SKM-1 treated with dmso at 0.1 percent for 144 hours (cell line): ENCODE measurements around the gene ELOA2.
"Not testable (repeated sequence)": the region's sequence is repeated elsewhere in the genome, so short reads cannot be mapped to it uniquely, and the experiment has no call there.

ENCODE experiments used
- DNase-seq: peaks from one replicate; lab custom pipeline; 2025; ENCODE audit not compliant: unreplicated experiment; lab: John Stamatoyannopoulos, UW

ELOA2 gene

DNA sequence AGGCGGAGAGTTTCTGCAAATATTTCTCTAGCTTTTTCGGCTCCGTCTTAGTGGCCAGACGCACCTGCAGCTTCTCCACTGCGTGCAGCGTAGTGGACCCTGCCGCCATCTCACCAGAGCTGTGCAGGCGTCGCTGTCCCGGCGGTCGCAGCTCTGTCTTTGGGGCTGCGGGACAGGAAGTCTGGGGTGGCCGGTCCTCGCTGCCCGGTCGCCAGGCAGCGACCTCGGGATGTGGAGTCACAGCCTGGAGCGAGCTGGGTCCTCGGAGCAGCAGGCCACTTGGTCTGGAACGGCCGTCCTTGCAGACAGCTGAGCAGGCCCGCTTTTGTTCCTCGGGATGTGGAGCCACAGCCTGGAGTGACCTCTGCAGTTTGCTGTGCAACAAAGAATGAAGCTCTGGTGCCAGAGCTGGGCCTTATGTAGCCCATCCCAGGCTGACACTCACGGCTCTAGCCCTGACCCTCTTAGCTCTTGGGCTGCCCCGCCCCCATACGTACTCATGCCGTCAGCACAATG lies at the start of gene ELOA2:
TSS of gene ELOA2 (minus strand) at position 466 of the 516 bp plus-strand sequence. CDS start at position 109, 357 bp downstream.
- DNase-seq = no peak

DNA sequence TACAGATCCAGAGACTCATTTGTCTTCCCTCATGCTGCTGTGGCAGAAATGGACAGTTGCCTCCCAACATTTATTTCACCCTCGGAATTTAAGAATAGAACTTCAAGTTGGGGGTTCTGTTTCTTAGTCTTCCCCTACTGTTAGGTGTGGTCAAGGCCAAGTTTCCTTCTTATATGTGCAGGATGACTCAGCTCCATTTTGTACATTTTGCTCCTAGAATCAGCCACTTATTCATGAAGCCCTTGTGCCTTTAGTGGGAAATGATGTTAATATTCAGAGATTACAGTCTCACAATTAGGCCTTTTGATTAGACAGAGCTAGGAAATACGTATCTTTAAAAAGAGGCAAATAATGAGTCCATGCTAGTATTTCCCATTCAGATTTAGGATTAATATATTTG lies 46.2 kb upstream of the ELOA2 start:
- no peak for DNase-seq

- no peak for DNase-seq
These were observed 45.5 kb upstream of the ELOA2 start for GRCh38 chr18:47080872-47081271.

- no peak for DNase-seq
These were observed 41.7 kb upstream of the ELOA2 start for GRCh38 chr18:47077111-47077510.

GRCh38 chr18:47075098-47075883 lies 39.9 kb upstream of the ELOA2 start:
- DNase-seq = no peak

- no peak for DNase-seq
These were observed 32.2 kb upstream of the ELOA2 start for GRCh38 chr18:47067648-47068047.

GRCh38 chr18:47063096-47063495 lies 27.7 kb upstream of the ELOA2 start:
- no peak for DNase-seq

- no peak for DNase-seq
These were observed 27.1 kb upstream of the ELOA2 start for GRCh38 chr18:47062471-47062870.

GRCh38 chr18:47054369-47054768 lies 18.9 kb upstream of the ELOA2 start:
- DNase-seq = no peak

DNA sequence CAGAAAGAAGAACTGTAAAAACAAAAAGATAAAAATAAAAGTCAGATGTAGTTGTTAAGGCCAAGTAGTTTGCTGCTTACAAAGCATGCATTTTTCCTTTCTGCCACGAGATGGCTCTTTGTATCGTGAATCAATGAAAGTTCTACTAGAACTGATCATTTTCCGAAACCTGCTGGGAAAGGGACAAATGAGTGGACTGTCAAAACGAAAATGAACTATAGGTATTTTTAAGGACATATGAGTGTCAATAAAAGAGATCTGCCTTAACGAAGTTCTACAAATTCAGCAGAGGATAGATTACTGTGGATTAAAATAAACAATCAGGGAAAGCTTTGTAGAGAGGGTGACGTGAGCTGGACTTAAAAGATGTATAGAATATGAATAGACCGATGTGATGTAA lies 15.0 kb upstream of the ELOA2 start:
- DNase-seq = peak; percentile 18

DNA sequence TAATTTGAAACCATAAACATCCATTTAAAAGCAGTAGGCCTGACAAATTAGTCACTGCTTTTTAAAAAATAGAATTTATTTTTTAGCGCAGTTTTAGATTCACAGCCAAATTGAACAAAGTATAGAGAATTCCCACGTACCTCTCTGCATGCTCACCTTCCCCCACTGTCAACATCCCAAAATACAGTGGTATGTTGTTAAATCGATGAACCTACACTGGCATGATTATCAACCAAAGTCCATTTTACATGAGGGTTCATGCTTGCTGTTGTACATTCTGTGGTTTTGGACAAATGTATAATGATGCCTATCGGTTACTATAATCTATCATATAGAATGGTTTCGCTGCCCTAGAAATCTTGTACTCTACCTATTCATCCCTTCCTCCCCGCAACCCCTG lies 5.6 kb upstream of the ELOA2 start:
- no peak for DNase-seq

- DNase-seq = no peak
These were observed 1.6 kb upstream of the ELOA2 start for GRCh38 chr18:47036927-47037578.

DNA sequence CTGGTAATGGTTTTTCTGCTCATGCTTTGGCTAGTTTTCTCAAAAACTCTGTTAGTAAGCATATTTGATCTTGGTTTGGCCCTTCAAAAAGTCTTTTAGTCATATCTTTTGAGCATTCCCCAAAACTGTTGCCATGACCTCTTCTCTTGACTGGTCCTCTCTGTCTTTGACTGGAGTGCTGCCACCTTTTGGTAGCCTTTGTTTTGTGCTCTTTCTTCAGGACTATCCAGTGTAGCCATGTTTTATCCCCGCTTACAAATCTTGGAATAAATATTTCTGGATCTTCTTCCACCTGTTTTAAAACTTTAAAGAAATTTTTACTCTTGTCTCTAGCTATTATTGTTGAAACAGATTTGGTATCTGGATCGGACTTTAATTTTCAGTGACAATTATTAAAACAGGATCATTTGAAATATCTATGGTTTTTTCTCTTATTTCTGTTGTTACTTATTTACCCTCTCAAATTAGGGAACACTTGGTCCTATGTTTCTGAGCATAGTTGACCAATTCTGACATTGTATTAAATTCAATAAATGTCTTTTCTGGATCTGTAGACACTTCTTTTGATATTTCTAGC lies 965 bp upstream of the ELOA2 start:
- peak; percentile 6 for DNase-seq

DNA sequence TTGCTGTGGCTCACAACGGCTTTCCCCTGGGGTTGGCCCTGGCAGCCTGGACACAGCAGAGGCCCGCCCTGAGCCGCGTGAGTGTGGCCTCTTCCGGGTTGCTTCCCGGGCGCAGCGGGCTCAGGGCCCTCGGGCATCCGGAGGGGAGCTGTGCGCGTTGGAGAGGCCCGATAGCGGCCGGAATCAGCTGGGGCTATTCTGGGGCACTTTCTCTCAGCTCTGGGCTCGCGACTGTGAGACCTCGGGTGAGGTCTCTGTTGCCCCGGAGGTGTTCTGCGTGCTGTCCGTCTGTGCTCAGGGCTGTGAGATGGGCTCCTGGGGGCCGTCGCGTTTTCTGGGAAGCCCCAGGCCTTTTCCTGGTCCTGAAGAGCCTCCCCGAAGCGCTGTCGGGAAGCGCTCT lies 830 bp downstream of the ELOA2 start:
- not testable (repeated sequence) for DNase-seq

- no peak for DNase-seq
These were observed 2.5 kb downstream of the ELOA2 start for GRCh38 chr18:47032945-47033344.

- DNase-seq = not testable (repeated sequence)
These were observed 4.5 kb downstream of the ELOA2 start for GRCh38 chr18:47030887-47031286.

GRCh38 chr18:47029684-47030353 lies 5.6 kb downstream of the ELOA2 start:
- not testable (repeated sequence) for DNase-seq

DNA sequence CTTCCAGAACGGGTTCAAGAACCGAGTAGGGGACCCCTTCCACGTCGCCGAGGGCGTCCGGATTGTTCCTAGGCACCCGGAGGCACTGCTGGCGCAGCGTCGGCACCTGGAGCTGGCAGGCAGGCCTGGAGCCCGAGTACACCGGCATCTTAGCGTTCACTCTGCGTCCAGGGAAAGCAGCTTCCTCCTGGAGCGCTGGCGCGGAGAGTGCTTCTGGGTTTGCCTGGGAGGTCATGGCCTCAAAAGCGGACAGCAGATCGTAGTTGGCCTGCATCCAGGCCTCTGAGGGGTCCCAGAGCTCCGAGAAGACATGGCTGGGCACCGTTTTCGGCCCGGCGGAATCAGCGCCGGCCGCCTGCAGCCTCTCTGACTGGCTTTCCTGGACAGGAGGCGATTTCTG lies 6.7 kb downstream of the ELOA2 start:
- DNase-seq = not testable (repeated sequence)

- not testable (repeated sequence) for DNase-seq
These were observed 9.8 kb downstream of the ELOA2 start for GRCh38 chr18:47025557-47026174.

GRCh38 chr18:47023769-47024465 lies 11.5 kb downstream of the ELOA2 start:
- DNase-seq = not testable (repeated sequence)
